ENCODE data around the gene TBCA.

DNA sequence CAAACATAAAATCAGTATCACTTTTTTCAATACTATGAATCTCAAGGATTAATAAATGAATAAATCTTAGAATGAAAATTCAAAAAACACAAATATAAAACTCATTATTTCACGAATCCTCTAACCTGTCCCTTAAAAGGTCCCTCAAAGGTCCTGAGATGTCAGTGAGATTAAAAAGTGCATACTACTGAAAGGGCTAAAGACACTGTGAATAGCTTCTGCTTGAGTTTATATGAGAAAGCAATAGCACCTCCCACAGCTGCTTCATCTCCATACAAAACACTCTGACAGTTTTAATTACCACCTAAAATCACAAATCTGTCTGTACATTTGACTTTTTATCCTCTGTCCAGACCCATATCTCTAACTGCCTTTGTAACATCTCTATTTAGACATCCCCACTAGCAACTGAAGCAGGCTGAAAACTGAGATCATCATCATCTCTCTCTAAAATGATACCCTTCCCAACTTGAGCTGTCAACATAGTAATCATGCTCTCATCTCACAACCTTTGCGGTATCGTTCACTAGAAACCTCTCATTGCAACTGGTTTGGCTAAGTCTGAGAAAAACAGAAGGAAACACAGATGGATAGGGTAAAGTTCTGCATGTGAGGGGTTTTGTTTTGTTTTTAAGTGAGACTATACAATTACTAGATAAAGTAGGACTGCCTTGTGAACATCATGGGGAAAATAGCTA is 56.3 kb downstream of the TBCA start:
- no peak for TF ChIP-seq CTCF (conservative IDR thresholded peaks at IDR 0.05; ENCODE audit: low read depth in 2 of 2)
- no peak for TF ChIP-seq POLR2AphosphoS5 (IDR thresholded peaks at IDR 0.05; ENCODE audit: low read depth)
- no peak for TF ChIP-seq EZH2 (IDR thresholded peaks at IDR 0.05; ENCODE audit: low read depth, unreplicated experiment)
- TF ChIP-seq NANOG (IDR thresholded peaks at IDR 0.05; ENCODE audit: borderline replicate concordance): no peak
- TF ChIP-seq EZH2phosphoT487 (IDR thresholded peaks at IDR 0.05; ENCODE audit: unreplicated experiment): no peak
- TF ChIP-seq, protein P1, sequence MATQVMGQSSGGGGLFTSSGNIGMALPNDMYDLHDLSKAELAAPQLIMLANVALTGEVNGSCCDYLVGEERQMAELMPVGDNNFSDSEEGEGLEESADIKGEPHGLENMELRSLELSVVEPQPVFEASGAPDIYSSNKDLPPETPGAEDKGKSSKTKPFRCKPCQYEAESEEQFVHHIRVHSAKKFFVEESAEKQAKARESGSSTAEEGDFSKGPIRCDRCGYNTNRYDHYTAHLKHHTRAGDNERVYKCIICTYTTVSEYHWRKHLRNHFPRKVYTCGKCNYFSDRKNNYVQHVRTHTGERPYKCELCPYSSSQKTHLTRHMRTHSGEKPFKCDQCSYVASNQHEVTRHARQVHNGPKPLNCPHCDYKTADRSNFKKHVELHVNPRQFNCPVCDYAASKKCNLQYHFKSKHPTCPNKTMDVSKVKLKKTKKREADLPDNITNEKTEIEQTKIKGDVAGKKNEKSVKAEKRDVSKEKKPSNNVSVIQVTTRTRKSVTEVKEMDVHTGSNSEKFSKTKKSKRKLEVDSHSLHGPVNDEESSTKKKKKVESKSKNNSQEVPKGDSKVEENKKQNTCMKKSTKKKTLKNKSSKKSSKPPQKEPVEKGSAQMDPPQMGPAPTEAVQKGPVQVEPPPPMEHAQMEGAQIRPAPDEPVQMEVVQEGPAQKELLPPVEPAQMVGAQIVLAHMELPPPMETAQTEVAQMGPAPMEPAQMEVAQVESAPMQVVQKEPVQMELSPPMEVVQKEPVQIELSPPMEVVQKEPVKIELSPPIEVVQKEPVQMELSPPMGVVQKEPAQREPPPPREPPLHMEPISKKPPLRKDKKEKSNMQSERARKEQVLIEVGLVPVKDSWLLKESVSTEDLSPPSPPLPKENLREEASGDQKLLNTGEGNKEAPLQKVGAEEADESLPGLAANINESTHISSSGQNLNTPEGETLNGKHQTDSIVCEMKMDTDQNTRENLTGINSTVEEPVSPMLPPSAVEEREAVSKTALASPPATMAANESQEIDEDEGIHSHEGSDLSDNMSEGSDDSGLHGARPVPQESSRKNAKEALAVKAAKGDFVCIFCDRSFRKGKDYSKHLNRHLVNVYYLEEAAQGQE (IDR thresholded peaks at IDR 0.05; ENCODE audit: unreplicated experiment): no peak
- TF ChIP-seq CREB1 (CRISPR knock-in tag; IDR thresholded peaks at IDR 0.05; ENCODE audit: low read depth): no peak
- no peak for TF ChIP-seq ZNF331 (CRISPR knock-in tag; IDR thresholded peaks at IDR 0.05; ENCODE audit: low read depth)
- TF ChIP-seq JUNB (IDR thresholded peaks at IDR 0.05; ENCODE audit: unreplicated experiment): no peak
- TF ChIP-seq STAT1 (IDR thresholded peaks at IDR 0.05; ENCODE audit: unreplicated experiment): no peak
